ENCODE data around the gene CNTNAP2.

CNTNAP2 gene

GRCh38 chr7:147432576-147432975, 1316.0 kb downstream of the CNTNAP2 start:
- Histone ChIP-seq H3K9me3 (ENCODE audit: control insufficient read depth, low read length) (no peaks in the 10 kb centered on the region), H3K4me3 (ENCODE audit: extremely low read depth, insufficient read depth, low read length, poor library complexity, severe bottlenecking) (no peak overlapping the region), H3K27ac (ENCODE audit: low read depth, low read length, severe bottlenecking) (no peak overlapping the region), H3K36me3 (ENCODE audit: control insufficient read depth, insufficient read depth, low read length) (no peaks in the 10 kb centered on the region), H3K4me1 (ENCODE audit: control insufficient read depth, insufficient read depth, low read length, poor library complexity, severe bottlenecking) (no peaks in the 10 kb centered on the region)
- WGBS, 2 experiments (ENCODE audit: insufficient coverage in 2 of 2), result no CpG with 5 or more reads among the region's 1 CpG

- Histone ChIP-seq H3K27ac (ENCODE audit: low read depth, low read length, severe bottlenecking) (no peak overlapping the region), H3K4me1 (ENCODE audit: control insufficient read depth, insufficient read depth, low read length, poor library complexity, severe bottlenecking) (no peaks in the 10 kb centered on the region), H3K4me3 (ENCODE audit: extremely low read depth, insufficient read depth, low read length, poor library complexity, severe bottlenecking) (no peak overlapping the region), H3K9me3 (ENCODE audit: control insufficient read depth, low read length) (no peaks in the 10 kb centered on the region), H3K36me3 (ENCODE audit: control insufficient read depth, insufficient read depth, low read length) (no peaks in the 10 kb centered on the region)
- 67 to 81% methylated on average over 3 of the region's 3 CpGs for WGBS, 2 experiments (ENCODE audit: insufficient coverage in 2 of 2)
Observed at GRCh38 chr7:147436718-147437117, 1320.1 kb downstream of the CNTNAP2 start.

- no peak overlapping the region for H3K4me3 ChIP-seq (ENCODE audit: extremely low read depth, insufficient read depth, low read length, poor library complexity, severe bottlenecking)
- H3K27ac ChIP-seq (ENCODE audit: low read depth, low read length, severe bottlenecking), result no peak overlapping the region
- 80% methylated on average over 1 of the region's 1 CpG; no CpG with 5 or more reads in 1 of the 2 experiments for WGBS, 2 experiments (ENCODE audit: insufficient coverage in 2 of 2)
- no peaks in the 10 kb centered on the region for H3K4me1 ChIP-seq (ENCODE audit: control insufficient read depth, insufficient read depth, low read length, poor library complexity, severe bottlenecking)
- H3K9me3 ChIP-seq (ENCODE audit: control insufficient read depth, low read length), result no peaks in the 10 kb centered on the region
- no peaks in the 10 kb centered on the region for H3K36me3 ChIP-seq (ENCODE audit: control insufficient read depth, insufficient read depth, low read length)
Observed at GRCh38 chr7:147438216-147438615, 1321.6 kb downstream of the CNTNAP2 start.

GRCh38 chr7:147443942-147444341, 1327.3 kb downstream of the CNTNAP2 start:
- H3K27ac ChIP-seq (ENCODE audit: low read depth, low read length, severe bottlenecking), result no peak overlapping the region
- H3K4me3 ChIP-seq (ENCODE audit: extremely low read depth, insufficient read depth, low read length, poor library complexity, severe bottlenecking), result no peak overlapping the region
- no peaks in the 10 kb centered on the region for H3K36me3 ChIP-seq (ENCODE audit: control insufficient read depth, insufficient read depth, low read length)
- WGBS, 2 experiments (ENCODE audit: insufficient coverage in 2 of 2), result 80 to 85% methylated on average over 1 to 2 of the region's 2 CpGs
- no peaks in the 10 kb centered on the region for H3K9me3 ChIP-seq (ENCODE audit: control insufficient read depth, low read length)
- H3K4me1 ChIP-seq (ENCODE audit: control insufficient read depth, insufficient read depth, low read length, poor library complexity, severe bottlenecking), result no peaks in the 10 kb centered on the region

GRCh38 chr7:147452816-147453215, 1336.2 kb downstream of the CNTNAP2 start:
- Histone ChIP-seq H3K9me3 (ENCODE audit: control insufficient read depth, low read length) (no peaks in the 10 kb centered on the region), H3K4me1 (ENCODE audit: control insufficient read depth, insufficient read depth, low read length, poor library complexity, severe bottlenecking) (no peaks in the 10 kb centered on the region), H3K4me3 (ENCODE audit: extremely low read depth, insufficient read depth, low read length, poor library complexity, severe bottlenecking) (no peak overlapping the region), H3K27ac (ENCODE audit: low read depth, low read length, severe bottlenecking) (no peak overlapping the region), H3K36me3 (ENCODE audit: control insufficient read depth, insufficient read depth, low read length) (no peaks in the 10 kb centered on the region)
- whole genome bisulfite sequencing, 2 experiments (ENCODE audit: insufficient coverage in 2 of 2), result 73 to 100% methylated on average over 1 of the region's 1 CpG

- no peak overlapping the region for H3K4me3 ChIP-seq (ENCODE audit: extremely low read depth, insufficient read depth, low read length, poor library complexity, severe bottlenecking)
- H3K4me1 ChIP-seq (ENCODE audit: control insufficient read depth, insufficient read depth, low read length, poor library complexity, severe bottlenecking), result no peaks in the 10 kb centered on the region
- H3K9me3 ChIP-seq (ENCODE audit: control insufficient read depth, low read length), result no peaks in the 10 kb centered on the region
- no peaks in the 10 kb centered on the region for H3K36me3 ChIP-seq (ENCODE audit: control insufficient read depth, insufficient read depth, low read length)
- H3K27ac ChIP-seq (ENCODE audit: low read depth, low read length, severe bottlenecking), result no peak overlapping the region
- WGBS, 2 experiments (ENCODE audit: insufficient coverage in 2 of 2), result no CpG with 5 or more reads among the region's 2 CpGs
Observed at GRCh38 chr7:147465223-147465622, 1348.6 kb downstream of the CNTNAP2 start.

GRCh38 chr7:147472556-147472955, 1356.0 kb downstream of the CNTNAP2 start:
- no peaks in the 10 kb centered on the region for H3K36me3 ChIP-seq (ENCODE audit: control insufficient read depth, insufficient read depth, low read length)
- no peak overlapping the region for H3K4me3 ChIP-seq (ENCODE audit: extremely low read depth, insufficient read depth, low read length, poor library complexity, severe bottlenecking)
- no peaks in the 10 kb centered on the region for H3K4me1 ChIP-seq (ENCODE audit: control insufficient read depth, insufficient read depth, low read length, poor library complexity, severe bottlenecking)
- no peaks in the 10 kb centered on the region for H3K9me3 ChIP-seq (ENCODE audit: control insufficient read depth, low read length)
- H3K27ac ChIP-seq (ENCODE audit: low read depth, low read length, severe bottlenecking), result no peak overlapping the region

GRCh38 chr7:147474862-147475261, 1358.3 kb downstream of the CNTNAP2 start:
- Histone ChIP-seq H3K9me3 (ENCODE audit: control insufficient read depth, low read length) (no peaks in the 10 kb centered on the region), H3K4me3 (ENCODE audit: extremely low read depth, insufficient read depth, low read length, poor library complexity, severe bottlenecking) (no peak overlapping the region), H3K36me3 (ENCODE audit: control insufficient read depth, insufficient read depth, low read length) (no peaks in the 10 kb centered on the region), H3K4me1 (ENCODE audit: control insufficient read depth, insufficient read depth, low read length, poor library complexity, severe bottlenecking) (no peaks in the 10 kb centered on the region), H3K27ac (ENCODE audit: low read depth, low read length, severe bottlenecking) (no peak overlapping the region)
- WGBS, 2 experiments (ENCODE audit: insufficient coverage in 2 of 2), result no CpG with 5 or more reads among the region's 4 CpGs

GRCh38 chr7:147477526-147477925, 1360.9 kb downstream of the CNTNAP2 start:
- H3K9me3 ChIP-seq (ENCODE audit: control insufficient read depth, low read length), result no peaks in the 10 kb centered on the region
- H3K4me1 ChIP-seq (ENCODE audit: control insufficient read depth, insufficient read depth, low read length, poor library complexity, severe bottlenecking), result no peaks in the 10 kb centered on the region
- no peak overlapping the region for H3K27ac ChIP-seq (ENCODE audit: low read depth, low read length, severe bottlenecking)
- H3K4me3 ChIP-seq (ENCODE audit: extremely low read depth, insufficient read depth, low read length, poor library complexity, severe bottlenecking), result no peak overlapping the region
- H3K36me3 ChIP-seq (ENCODE audit: control insufficient read depth, insufficient read depth, low read length), result no peaks in the 10 kb centered on the region
- 80% methylated on average over 3 of the region's 3 CpGs; no CpG with 5 or more reads in 1 of the 2 experiments for WGBS, 2 experiments (ENCODE audit: insufficient coverage in 2 of 2)

- Histone ChIP-seq H3K4me1 (ENCODE audit: control insufficient read depth, insufficient read depth, low read length, poor library complexity, severe bottlenecking) (no peaks in the 10 kb centered on the region), H3K27ac (ENCODE audit: low read depth, low read length, severe bottlenecking) (no peak overlapping the region), H3K36me3 (ENCODE audit: control insufficient read depth, insufficient read depth, low read length) (no peaks in the 10 kb centered on the region), H3K9me3 (ENCODE audit: control insufficient read depth, low read length) (no peaks in the 10 kb centered on the region), H3K4me3 (ENCODE audit: extremely low read depth, insufficient read depth, low read length, poor library complexity, severe bottlenecking) (no peak overlapping the region)
- WGBS, 2 experiments (ENCODE audit: insufficient coverage in 2 of 2), result 84 to 94% methylated on average over 2 to 3 of the region's 3 CpGs
Observed at GRCh38 chr7:147478796-147479195, 1362.2 kb downstream of the CNTNAP2 start.

- H3K4me1 ChIP-seq (ENCODE audit: control insufficient read depth, insufficient read depth, low read length, poor library complexity, severe bottlenecking), result no peaks in the 10 kb centered on the region
- no peak overlapping the region for H3K4me3 ChIP-seq (ENCODE audit: extremely low read depth, insufficient read depth, low read length, poor library complexity, severe bottlenecking)
- H3K36me3 ChIP-seq (ENCODE audit: control insufficient read depth, insufficient read depth, low read length), result no peaks in the 10 kb centered on the region
- 85 to 86% methylated on average over 2 to 3 of the region's 6 CpGs for WGBS, 2 experiments (ENCODE audit: insufficient coverage in 2 of 2)
- H3K9me3 ChIP-seq (ENCODE audit: control insufficient read depth, low read length), result no peaks in the 10 kb centered on the region
- no peak overlapping the region for H3K27ac ChIP-seq (ENCODE audit: low read depth, low read length, severe bottlenecking)
Observed at GRCh38 chr7:147483634-147484292, 1367.2 kb downstream of the CNTNAP2 start.
